ENCODE data around the gene SPRY1. TPM values are rescaled to one million over a fixed set of nuclear protein-coding genes. Genes with fewer than 3 reads are reported as not detected.
A peak's percentile ranks its signal among the peaks of the same experiment; 100 is the strongest.

Gene SPRY1
- total RNA-seq, 1 donor from 2014 or later: 4.8 TPM

- no peak overlapping the region for H3K4me3 ChIP-seq (ENCODE audit: low read depth, low read length)
- H3K36me3 ChIP-seq (ENCODE audit: control insufficient read depth, insufficient read depth, low read length): no peaks in the 10 kb centered on the region
- no peak for TF ChIP-seq CTCF (IDR thresholded peaks at IDR 0.05; ENCODE audit: insufficient read depth, low read length, poor library complexity, severe bottlenecking)
- no peaks in the 10 kb centered on the region for H3K27me3 ChIP-seq (ENCODE audit: control insufficient read depth, insufficient read depth, low read length)
- DNase-seq (ENCODE audit: low read depth): no peak
These were observed 53.8 kb downstream of the SPRY1 start for GRCh38 chr4:123450393-123450792.

- H3K4me3 ChIP-seq (ENCODE audit: low read depth, low read length): no peak overlapping the region
- peak; percentile 69 for DNase-seq (ENCODE audit: low read depth)
- TF ChIP-seq CTCF (IDR thresholded peaks at IDR 0.05; ENCODE audit: insufficient read depth, low read length, poor library complexity, severe bottlenecking): no peak
These were observed 56.0 kb downstream of the SPRY1 start for GRCh38 chr4:123452616-123453015.

DNA sequence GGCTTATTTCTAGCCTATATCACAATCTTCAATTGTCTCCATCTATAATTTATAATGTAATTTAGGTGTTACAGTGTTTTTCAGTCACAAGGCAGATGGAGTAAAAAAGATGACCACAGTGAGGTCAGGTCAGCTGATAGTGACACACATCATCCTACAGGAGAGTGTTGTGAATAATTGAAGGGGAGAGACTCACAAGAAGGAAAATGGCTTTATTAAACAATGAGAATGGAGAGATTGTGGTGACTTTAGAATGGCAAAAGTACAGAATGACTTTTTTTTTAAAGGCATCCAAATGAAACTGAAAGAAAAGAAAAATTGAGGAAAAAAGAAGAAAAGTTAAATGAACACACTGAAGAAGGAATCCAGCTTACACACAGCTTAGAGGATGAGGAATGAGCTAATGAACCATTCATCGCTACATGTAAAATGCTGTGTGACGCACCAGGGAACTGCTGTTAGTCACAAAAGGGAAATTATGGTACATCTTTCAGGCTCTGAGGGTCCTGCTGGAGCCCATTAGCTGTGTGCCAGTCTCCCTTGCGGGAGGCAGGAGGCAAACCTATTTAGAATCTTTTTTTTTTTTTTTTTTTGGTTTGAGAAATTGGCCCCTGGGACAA, 56.6 kb downstream of the SPRY1 start:
- Histone ChIP-seq H3K36me3 (ENCODE audit: control insufficient read depth, insufficient read depth, low read length) (no peaks in the 10 kb centered on the region), H3K27me3 (ENCODE audit: control insufficient read depth, insufficient read depth, low read length) (no peaks in the 10 kb centered on the region), H3K4me3 (ENCODE audit: low read depth, low read length) (no peak overlapping the region)
- no peak for DNase-seq (ENCODE audit: low read depth)
- no peak for TF ChIP-seq CTCF (IDR thresholded peaks at IDR 0.05; ENCODE audit: insufficient read depth, low read length, poor library complexity, severe bottlenecking)

More at GRCh38 chr4:123452616-123453015, 56.0 kb downstream of the SPRY1 start:
- Histone ChIP-seq H3K36me3 (ENCODE audit: control insufficient read depth, insufficient read depth, low read length) (no peaks in the 10 kb centered on the region), H3K27me3 (ENCODE audit: control insufficient read depth, insufficient read depth, low read length) (no peaks in the 10 kb centered on the region)

Data from kidney epithelial cell (primary cell).